GM21367 (cell line): ENCODE data around the gene GPR160.
"Not testable (repeated sequence)": the region's sequence is repeated elsewhere in the genome, so short reads cannot be mapped to it uniquely, and the experiment has no call there.

ENCODE experiments used
- ATAC-seq: cut with Tn5 transposase; IDR thresholded peaks from one replicate; pipeline ENCODE4 v1.9.1; 2021; ENCODE audit not compliant: unreplicated experiment

The GPR160 gene

DNA sequence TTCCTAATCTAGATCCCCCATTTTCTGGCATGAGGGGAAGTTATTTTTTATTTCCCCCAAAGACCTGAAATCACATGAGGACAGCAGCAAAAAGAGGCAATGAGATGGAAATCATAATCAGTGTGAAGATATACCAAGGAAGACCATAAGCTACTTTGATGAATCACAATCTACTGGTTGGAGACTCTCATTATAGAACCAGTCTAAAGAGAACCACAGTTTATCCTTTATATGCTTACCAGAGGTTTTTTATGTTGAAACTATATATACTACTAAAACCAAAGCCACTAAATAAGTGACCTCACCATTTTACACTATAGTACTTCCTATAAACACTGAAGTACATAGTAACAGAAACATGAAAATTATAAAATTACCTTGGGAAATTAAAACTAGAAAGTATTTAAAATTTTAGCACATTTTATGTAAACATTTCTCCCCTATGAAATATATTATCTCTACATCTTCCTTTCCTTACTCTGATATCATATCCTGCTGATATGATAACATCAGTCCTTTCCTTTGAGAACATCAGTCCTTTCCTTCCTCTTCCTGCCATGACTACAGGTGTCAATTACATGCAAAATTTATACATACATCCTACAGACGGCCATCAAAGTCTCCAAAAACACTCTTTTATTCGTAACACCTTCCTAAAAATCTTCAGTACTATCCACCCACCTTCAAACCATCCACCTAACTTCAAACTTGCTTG is 71.9 kb downstream of the GPR160 start:
- ATAC-seq = no peak

- ATAC-seq = no peak
Measured at GRCh38 chr3:170111147-170111771, 73.5 kb downstream of the GPR160 start.

DNA sequence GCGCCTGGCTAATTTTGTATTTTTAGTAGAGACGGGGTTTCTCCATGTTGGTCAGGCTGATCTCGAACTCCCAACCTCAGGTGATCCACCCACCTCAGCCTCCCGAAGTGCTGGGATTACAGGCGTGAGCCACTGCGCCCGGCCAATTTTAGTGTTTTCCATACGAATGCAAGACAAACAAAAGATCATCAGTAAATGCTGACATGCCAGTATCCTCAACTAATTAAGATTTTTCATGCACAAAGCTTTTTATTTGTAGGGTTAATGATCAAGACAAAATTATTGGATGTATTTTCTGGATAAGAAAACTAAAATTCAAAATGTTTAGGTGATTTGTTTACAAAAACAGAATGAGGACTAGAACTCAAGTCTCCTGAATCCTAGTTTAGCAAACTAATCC is 76.4 kb downstream of the GPR160 start:
- not testable (repeated sequence) for ATAC-seq

DNA sequence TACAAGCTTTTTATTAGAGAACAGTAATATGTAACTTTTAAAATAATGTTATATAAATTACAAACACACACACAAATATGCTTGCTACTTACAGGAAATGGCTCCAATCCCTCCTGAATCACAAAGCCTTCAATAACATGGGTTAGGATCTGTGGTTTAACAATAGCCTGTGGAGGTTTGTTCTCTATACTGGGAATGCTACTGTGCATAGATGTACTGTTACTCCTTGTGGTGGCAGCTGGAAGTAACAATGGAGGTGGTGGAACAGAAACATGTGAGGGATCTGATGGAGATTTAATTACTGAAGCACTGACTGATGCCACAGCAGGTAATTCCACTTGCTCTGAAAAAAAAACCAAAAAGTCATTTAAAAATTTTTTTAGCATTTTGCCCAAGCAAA is 79.3 kb downstream of the GPR160 start:
- no peak for ATAC-seq

DNA sequence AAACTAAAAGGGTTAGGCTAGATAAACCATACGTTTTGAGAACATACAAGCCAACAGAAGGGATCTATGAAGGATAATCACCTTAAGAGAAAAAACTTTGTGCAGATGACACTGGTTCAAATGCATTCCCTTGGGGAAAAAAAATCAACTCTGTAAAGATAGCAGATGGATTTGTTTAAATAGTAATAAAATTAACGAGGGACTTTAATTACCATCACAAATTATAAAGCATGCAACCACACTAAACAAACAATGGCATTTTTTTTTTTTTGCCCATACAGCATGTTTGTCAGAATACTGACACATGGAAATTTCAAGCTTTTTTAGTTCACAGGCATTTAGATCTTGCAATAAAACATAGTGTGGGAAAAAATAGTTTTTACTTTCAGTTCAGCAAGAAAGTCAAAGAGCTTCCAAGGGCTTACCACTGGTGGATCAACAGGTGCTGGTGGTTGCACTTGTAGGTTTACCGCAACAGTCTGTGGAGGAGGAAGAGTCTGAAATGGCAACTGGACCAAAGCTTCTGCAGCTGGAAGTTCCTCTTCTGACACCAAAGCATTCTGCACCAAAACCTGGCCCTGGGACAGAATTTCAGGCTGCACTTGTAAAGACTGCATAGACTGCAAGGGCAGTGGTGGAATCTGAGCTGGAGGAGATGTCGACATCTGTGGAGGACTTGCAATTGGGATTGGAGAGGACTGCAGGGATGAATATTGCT is 90.6 kb downstream of the GPR160 start:
- ATAC-seq = peak; percentile 88

DNA sequence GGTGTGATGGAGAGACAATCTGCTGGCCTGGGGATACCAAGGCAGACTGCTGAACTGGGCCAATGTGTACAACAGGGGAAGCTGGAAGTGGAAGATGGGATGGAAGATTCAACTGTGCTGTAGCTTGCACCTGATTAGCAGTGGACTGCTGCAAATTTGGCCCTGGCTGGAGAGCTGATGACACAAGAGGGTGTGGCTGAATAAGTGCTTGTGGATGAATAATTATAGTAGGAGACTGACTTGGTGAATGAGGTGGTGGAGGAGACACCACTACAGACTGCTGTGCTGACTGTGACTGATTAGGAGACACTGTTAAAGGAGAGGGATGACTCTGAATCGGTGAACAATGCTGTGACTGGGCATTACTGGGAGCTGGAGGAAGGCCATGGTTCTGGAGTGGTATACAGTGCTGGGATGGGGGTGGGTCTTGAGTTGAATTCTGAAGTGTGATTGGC is 91.2 kb downstream of the GPR160 start:
- peak; percentile 36 for ATAC-seq

GRCh38 chr3:170130532-170130931 is 92.7 kb downstream of the GPR160 start:
- no peak for ATAC-seq

- no peak for ATAC-seq
Measured at GRCh38 chr3:170132335-170132734, 94.5 kb downstream of the GPR160 start.
